Spleen (tissue), 11 donors: ENCODE data around the gene AKAP6. TPM values are rescaled to one million over a fixed set of nuclear protein-coding genes. Genes with fewer than 3 reads are reported as not detected.

Experiments used
- DNase-seq: peaks from one replicate; pipeline ENCODE4 v3.0.0-alpha.2; 2020
- H3K27ac ChIP-seq, 8 donors: fragments of 200-600 bp; sonication (generic) in 7 of 8; 1 replicate in 4 of 8; 2 replicates in 4 of 8; pipeline versions ENCODE4 v1.5.0 to v1.8.0; 2016 to 2021; ENCODE audit warnings: inconsistent platforms in 4 of 8, mild to moderate bottlenecking in 4 of 8, moderate library complexity in 1 of 8
- H3K27me3 ChIP-seq, 7 donors: fragments of 200-600 bp; sonication (generic) in 6 of 7; replicated peaks in 1 of 7; 1 replicate in 4 of 7; 2 replicates in 3 of 7; pipeline versions ENCODE4 v1.5.0 to v1.8.0; 2016 to 2021; ENCODE audit warnings: inconsistent platforms in 3 of 7, mild to moderate bottlenecking in 1 of 7
- H3K36me3 ChIP-seq, 6 donors: fragments of 200-600 bp; sonication (generic) in 5 of 6; 1 replicate in 4 of 6; 2 replicates in 2 of 6; pipeline versions ENCODE4 v1.5.0 to v1.8.0; 2016 to 2021; ENCODE audit warnings: inconsistent platforms in 2 of 6
- H3K4me1 ChIP-seq, 6 donors: fragments of 200-600 bp; sonication (generic) in 5 of 6; 1 replicate in 3 of 6; 2 replicates in 3 of 6; pipeline versions ENCODE4 v1.5.0 to v1.8.0; 2016 to 2021; ENCODE audit warnings: inconsistent platforms in 3 of 6
- H3K4me3 ChIP-seq, 8 donors: fragments of 200-600 bp; sonication (generic) in 7 of 8; 1 replicate in 4 of 8; 2 replicates in 4 of 8; pipeline versions ENCODE4 v1.5.0 to v1.8.0; 2016 to 2021; ENCODE audit warnings: inconsistent platforms in 4 of 8, mild to moderate bottlenecking in 4 of 8, moderate library complexity in 2 of 8
- H3K9me3 ChIP-seq, 8 donors: fragments of 200-600 bp; sonication (generic) in 7 of 8; 1 replicate in 4 of 8; 2 replicates in 4 of 8; pipeline versions ENCODE4 v1.5.0 to v1.8.0; 2016 to 2021; ENCODE audit warnings: inconsistent platforms in 4 of 8
- CTCF ChIP-seq, 11 experiments: fragments of 200-600 bp in 7 of 11; fragments of 450-650 bp in 4 of 11; sonication (generic) in 4 of 11; IDR thresholded peaks in 8 of 11; conservative IDR thresholded peaks in 3 of 11; 1 replicate in 7 of 11; 2 replicates in 4 of 11; pipeline versions ENCODE4 v1.4.0 to v1.8.0; 2016 to 2021; ENCODE audit warnings: antibody characterized with exemption in 11 of 11, inconsistent platforms in 4 of 11, mild to moderate bottlenecking in 1 of 11
- POLR2A ChIP-seq, 3 donors: fragments of 450-650 bp; IDR thresholded peaks; one replicate each; pipeline ENCODE4 v1.5.1; 2017; ENCODE audit warnings: antibody characterized with exemption in 3 of 3, mild to moderate bottlenecking in 1 of 3
- POLR2AphosphoS5 ChIP-seq, 3 donors: sonication (generic); formaldehyde crosslinking; IDR thresholded peaks; one replicate each; pipeline ENCODE4 v1.5.1; 2017; ENCODE audit warnings: antibody characterized with exemption in 3 of 3
- WGBS, 5 donors: extraction: QIAGEN DNeasy Blood & Tissue Kit in 3 of 5; methylation state at CpG; one replicate each; pipeline versions ENCODE4 v1.1.5 to v1.1.7; 2013 to 2018; 5-methylcytosine and 5-hydroxymethylcytosine counted together
- intact Hi-C: fragments of 100-400 bp; cut with DNase I; formaldehyde crosslinking; loops from one replicate; pipeline ENCODE4 v1.15.0; 2023; ENCODE audit warnings: low total_unique reads
- polyA plus RNA-seq, 3 donors: library from polyadenylated mRNA; stranded (reverse); fragments of 200-250 nt; gene quantifications; one replicate each; pipeline ENCODE4 v1.2.1, GENCODE V29; 2013
- total RNA-seq, 7 donors: library from RNA; depleted of rRNA in 3 of 7; stranded (reverse); fragments of >200 nt in 3 of 7; fragmentation: NEBNext Ultra II Directional in 4 of 7; extraction: Animal tissue kit (Norgen Biotek cat#: 25700) in 4 of 7; gene quantifications; one replicate each; pipeline versions ENCODE4 v1.1.0 to v1.2.1, GENCODE V29; 2016 to 2021
- donor health status: healthy with polysubstance abuse.
- donor health status: DM: no; HTN: no; CAD: no; lungs with moderate emphysema.
- donor health status: DM: no; HTN: no; CAD: no.
- donor health status: Bipolar disorder and iron deficiency.
- donor health status: healthy.
- donor health status: DM: no; HTN: no; CAD: no.
- donor health status: DM: yes; HTN: yes; CAD: no.

Gene AKAP6
- total and polyA plus RNA-seq, 10 donors: 0.20 to 12.1 (median 4.8) TPM

DNA sequence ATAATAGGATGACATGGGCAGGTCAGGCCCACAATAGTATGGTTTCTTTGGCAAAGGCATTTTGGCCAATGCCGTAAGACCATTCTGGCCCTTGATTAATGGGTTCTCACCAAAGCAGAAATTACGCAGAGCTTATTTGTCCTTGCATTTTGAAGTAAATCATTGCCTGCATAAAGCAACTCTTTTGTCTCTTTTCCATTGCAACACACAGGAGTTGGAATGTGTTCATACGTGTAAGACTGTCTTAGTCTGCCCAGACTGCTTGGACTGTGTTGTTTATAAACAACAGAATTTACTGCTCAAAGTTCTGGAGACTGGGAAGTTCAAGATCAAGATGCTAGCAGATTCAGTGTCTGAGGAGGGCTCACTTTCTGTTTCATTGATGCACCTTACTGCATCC is 506.8 kb downstream of the AKAP6 start:
- Histone ChIP-seq H3K36me3 (no peaks in the 10 kb centered on the region), H3K27ac (no peak overlapping the region), H3K4me3 (no peak overlapping the region), H3K9me3 (peaks cover 0 to 3% (median 0%) of the 10 kb centered on the region in 8 donors), H3K27me3 (no peaks in the 10 kb centered on the region), H3K4me1 (no peaks in the 10 kb centered on the region)
- 85 to 97% (median 92%) methylated on average over 3 of the region's 3 CpGs for WGBS, 5 donors
- DNase-seq: no peak
- TF ChIP-seq CTCF (IDR thresholded peaks at IDR 0.05 in 8 of 11, conservative IDR thresholded peaks at IDR 0.05 in 3 of 11) (no peak), POLR2A (IDR thresholded peaks at IDR 0.05) (no peak)
- intact Hi-C loops: no loop called here

GRCh38 chr14:32841698-32842097 is 512.6 kb downstream of the AKAP6 start:
- no peak overlapping the region for H3K4me3 ChIP-seq
- H3K36me3 ChIP-seq: no peaks in the 10 kb centered on the region
- TF ChIP-seq POLR2AphosphoS5 (IDR thresholded peaks at IDR 0.05): no peak
- TF ChIP-seq POLR2A (IDR thresholded peaks at IDR 0.05): no peak
- TF ChIP-seq CTCF (IDR thresholded peaks at IDR 0.05 in 8 of 11, conservative IDR thresholded peaks at IDR 0.05 in 3 of 11): no peak
- H3K4me1 ChIP-seq: no peaks in the 10 kb centered on the region
- no peaks in the 10 kb centered on the region for H3K9me3 ChIP-seq
- intact Hi-C loops: no loop called here
- DNase-seq: no peak
- H3K27me3 ChIP-seq: no peaks in the 10 kb centered on the region
- H3K27ac ChIP-seq: no peak overlapping the region

DNA sequence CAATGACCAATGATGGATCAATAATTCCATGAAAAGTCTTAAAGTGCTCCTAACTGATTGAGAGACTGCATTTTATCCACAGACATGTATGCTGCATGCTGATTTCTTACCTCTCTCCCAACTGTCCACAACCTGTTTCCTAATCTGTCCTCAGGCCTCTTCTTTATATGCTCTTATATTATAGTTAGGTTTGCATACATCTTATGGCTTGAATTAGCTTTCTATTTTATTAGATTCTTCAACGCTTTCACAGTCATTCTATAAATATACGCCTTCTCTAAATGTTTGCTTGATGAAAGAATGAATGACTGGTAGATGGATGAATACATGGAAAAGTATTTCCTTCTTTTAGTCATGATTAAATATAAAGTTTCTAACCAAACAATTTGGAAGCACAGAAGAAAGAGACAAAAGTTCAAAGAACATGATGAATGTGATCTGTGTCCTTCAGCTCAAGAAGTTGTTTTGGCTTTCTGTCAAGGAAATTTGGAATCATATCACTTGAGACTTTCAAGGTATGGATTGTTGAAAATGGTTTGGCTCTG is 517.8 kb downstream of the AKAP6 start:
- 44 to 70% (median 46%) methylated on average over 2 of the region's 2 CpGs for WGBS, 5 donors
- Histone ChIP-seq H3K27me3 (no peaks in the 10 kb centered on the region), H3K4me1 (no peaks in the 10 kb centered on the region), H3K4me3 (no peak overlapping the region), H3K27ac (no peak overlapping the region), H3K9me3 (peaks cover 0 to 3% (median 0%) of the 10 kb centered on the region in 8 donors), H3K36me3 (no peaks in the 10 kb centered on the region)
- intact Hi-C loops: no loop called here
- TF ChIP-seq POLR2AphosphoS5 (IDR thresholded peaks at IDR 0.05): no peak
- no peak for DNase-seq

GRCh38 chr14:32847867-32848266 is 518.8 kb downstream of the AKAP6 start:
- DNase-seq: no peak
- H3K4me3 ChIP-seq: no peak overlapping the region
- H3K4me1 ChIP-seq: no peaks in the 10 kb centered on the region
- no peak overlapping the region for H3K27ac ChIP-seq
- H3K36me3 ChIP-seq: no peaks in the 10 kb centered on the region
- H3K27me3 ChIP-seq: no peaks in the 10 kb centered on the region
- intact Hi-C loops: no loop called here
- no peak for TF ChIP-seq POLR2A (IDR thresholded peaks at IDR 0.05)
- TF ChIP-seq CTCF (IDR thresholded peaks at IDR 0.05 in 8 of 11, conservative IDR thresholded peaks at IDR 0.05 in 3 of 11): no peak
- no peak for TF ChIP-seq POLR2AphosphoS5 (IDR thresholded peaks at IDR 0.05)
- H3K9me3 ChIP-seq: peaks cover 0 to 3% (median 0%) of the 10 kb centered on the region in 8 donors
- WGBS, 5 donors: 93 to 98% (median 95%) methylated on average over 4 of the region's 4 CpGs
